GM18519 (cell line): ENCODE data around the gene KLRC1.
"Not testable (repeated sequence)": the region's sequence is repeated elsewhere in the genome, so short reads cannot be mapped to it uniquely, and the experiment has no call there.

Experiments used
- ATAC-seq: cut with Tn5 transposase; IDR thresholded peaks from one replicate; pipeline ENCODE4 v1.9.1; 2021; ENCODE audit warnings: mild to moderate bottlenecking, moderate library complexity; ENCODE audit not compliant: unreplicated experiment, low FRiP score

Gene KLRC1

GRCh38 chr12:10453156-10453555, at the start of gene KLRC1:
Gene KLRC1 (minus strand): TSS chr12:10453377. CDS start chr12:10451156, 2,221 bp downstream.
- no peak for ATAC-seq

GRCh38 chr12:10501030-10501429, 47.9 kb upstream of the KLRC1 start:
- no peak for ATAC-seq

- ATAC-seq = no peak
Measured at GRCh38 chr12:10498042-10498441, 44.9 kb upstream of the KLRC1 start.

- no peak for ATAC-seq
Measured at GRCh38 chr12:10497602-10498001, 44.4 kb upstream of the KLRC1 start.

GRCh38 chr12:10491766-10492165, 38.6 kb upstream of the KLRC1 start:
- ATAC-seq = no peak

GRCh38 chr12:10487328-10487727, 34.2 kb upstream of the KLRC1 start:
- ATAC-seq = not testable (repeated sequence)

- not testable (repeated sequence) for ATAC-seq
Measured at GRCh38 chr12:10481901-10482300, 28.7 kb upstream of the KLRC1 start.

- ATAC-seq = not testable (repeated sequence)
Measured at GRCh38 chr12:10472808-10473207, 19.6 kb upstream of the KLRC1 start.

GRCh38 chr12:10469701-10470100, 16.5 kb upstream of the KLRC1 start:
- no peak for ATAC-seq

- ATAC-seq = no peak
Measured at GRCh38 chr12:10466311-10466710, 13.1 kb upstream of the KLRC1 start.

GRCh38 chr12:10457760-10458159, 4.6 kb upstream of the KLRC1 start:
- no peak for ATAC-seq

- ATAC-seq = no peak
Measured at GRCh38 chr12:10456856-10457255, 3.7 kb upstream of the KLRC1 start.

- ATAC-seq = no peak
Measured at GRCh38 chr12:10455766-10456165, 2.6 kb upstream of the KLRC1 start.

- ATAC-seq = no peak
Measured at GRCh38 chr12:10454531-10454930, 1.4 kb upstream of the KLRC1 start.

GRCh38 chr12:10448236-10448635, 4.9 kb downstream of the KLRC1 start:
- ATAC-seq = no peak

- not testable (repeated sequence) for ATAC-seq
Measured at GRCh38 chr12:10446052-10446451, 7.1 kb downstream of the KLRC1 start.

GRCh38 chr12:10441144-10441543, 12.0 kb downstream of the KLRC1 start:
- ATAC-seq = not testable (repeated sequence)

GRCh38 chr12:10439608-10440274, 13.4 kb downstream of the KLRC1 start:
- not testable (repeated sequence) for ATAC-seq

GRCh38 chr12:10437601-10438000, 15.6 kb downstream of the KLRC1 start:
- ATAC-seq = not testable (repeated sequence)

GRCh38 chr12:10435816-10436215, 17.4 kb downstream of the KLRC1 start, which contains the start of gene KLRC2:
Gene KLRC2 (minus strand): TSS chr12:10436010. CDS start chr12:10435986, 24 bp downstream.
- ATAC-seq = not testable (repeated sequence)

GRCh38 chr12:10430623-10431022, 22.6 kb downstream of the KLRC1 start:
- ATAC-seq = not testable (repeated sequence)

GRCh38 chr12:10425938-10426337, 27.2 kb downstream of the KLRC1 start:
- ATAC-seq = not testable (repeated sequence)
